Ovary (tissue), 9 donors: ENCODE data around the gene STOML1. TPM values are rescaled to one million over a fixed set of nuclear protein-coding genes. Genes with fewer than 3 reads are reported as not detected.

Source experiments
- DNase-seq, 5 donors: peaks; one replicate each; pipeline ENCODE4 v3.0.0-alpha.2; 2019 to 2020
- H3K27ac ChIP-seq, 2 donors: fragments of 200-600 bp; one replicate each; pipeline versions ENCODE4 v1.5.1 to v1.8.0; 2019 to 2022
- H3K27me3 ChIP-seq: fragments of 200-600 bp; one replicate; pipeline ENCODE4 v1.8.0; 2022
- H3K36me3 ChIP-seq: fragments of 200-600 bp; sonication (generic); one replicate; pipeline ENCODE4 v1.5.1; 2019
- H3K4me1 ChIP-seq: one replicate; pipeline ENCODE4 v1.8.1; 2013; ENCODE audit warnings: mild to moderate bottlenecking, moderate library complexity; ENCODE audit not compliant: insufficient read depth
- H3K4me3 ChIP-seq: fragments of 200-600 bp; sonication (generic); one replicate; pipeline ENCODE4 v1.5.1; 2017
- H3K9me3 ChIP-seq, 2 donors: fragments of 200-600 bp in 1 of 2; sonication (generic) in 1 of 2; one replicate each; pipeline versions ENCODE4 v1.5.1 to v1.8.1; 2013 to 2019; ENCODE audit warnings: mild to moderate bottlenecking in 1 of 2, moderate library complexity in 1 of 2
- CTCF ChIP-seq, 3 donors: fragments of 450-650 bp in 2 of 3; fragments of 200-600 bp in 1 of 3; IDR thresholded peaks; one replicate each; pipeline versions ENCODE4 v1.5.1 to v1.8.0; 2016 to 2022; ENCODE audit warnings: antibody characterized with exemption in 3 of 3, mild to moderate bottlenecking in 1 of 3
- EP300 ChIP-seq: sonication (generic); formaldehyde crosslinking; IDR thresholded peaks from one replicate; pipeline ENCODE4 v1.6.1; 2017; ENCODE audit warnings: antibody characterized with exemption
- POLR2A ChIP-seq: fragments of 450-650 bp; IDR thresholded peaks from one replicate; pipeline ENCODE4 v1.6.1; 2017; ENCODE audit warnings: antibody characterized with exemption, mild to moderate bottlenecking, moderate library complexity
- WGBS, 3 donors: extraction: QIAGEN DNeasy Blood & Tissue Kit in 1 of 3; methylation state at CpG; one replicate each; pipeline versions ENCODE4 v1.1.5 to v1.1.7; 2013 to 2017; 5-methylcytosine and 5-hydroxymethylcytosine counted together
- intact Hi-C, 4 donors: fragments of 100-400 bp; cut with DNase I; formaldehyde crosslinking; loops; one replicate each; pipeline versions ENCODE4 v1.11.0 to v1.15.1; 2022 to 2023
- polyA plus RNA-seq, 2 donors: library from polyadenylated mRNA; stranded (reverse); fragments of 200-250 nt in 1 of 2; fragments of 350-450 nt in 1 of 2; fragmentation: Illumina TruSeq in 1 of 2; extraction: RNeasy Lipid Tissue Mini Kit (QIAGEN cat#74804) in 1 of 2; gene quantifications; one replicate each; pipeline ENCODE4 v1.2.3, GENCODE V29; 2013 to 2014
- total RNA-seq, 7 donors: library from RNA; depleted of rRNA in 2 of 7; stranded (reverse); fragments of >200 nt in 2 of 7; fragmentation: NEBNext Ultra II Directional in 3 of 7; extraction: Animal tissue kit (Norgen Biotek cat#: 25700) in 3 of 7; gene quantifications; one replicate each; pipeline versions ENCODE4 v1.1.0 to v1.2.4, GENCODE V29; 2016 to 2023
- donor health status: DM: no; HTN: no; CAD: no; lungs with moderate emphysema.
- donor health status: DM: no; HTN: no; CAD: no.
- donor health status: Bipolar disorder and iron deficiency.
- donor health status: DM: yes; HTN: yes; CAD: no.
- donor health status: DM: no; HTN: no; CAD: no.
- donor health status: DM: yes; HTN: yes; CAD: no.

The STOML1 gene
- total and polyA plus RNA-seq, 9 donors = 2.1 to 22.9 (median 12.1) TPM

GRCh38 chr15:73928971-73929627 is 63.0 kb downstream of the STOML1 start:
- no peak for DNase-seq
- no peaks in the 10 kb centered on the region for H3K36me3 ChIP-seq
- 66 to 80% (median 72%) methylated on average over 5 of the region's 5 CpGs for WGBS, 3 donors
- no peak overlapping the region for H3K4me3 ChIP-seq
- no peaks in the 10 kb centered on the region for H3K9me3 ChIP-seq
- H3K4me1 ChIP-seq = peaks cover 11% of the 10 kb centered on the region
- TF ChIP-seq POLR2A (no peak), CTCF (IDR thresholded peaks at IDR 0.05) (no peak), EP300 (no peak)
- H3K27ac ChIP-seq = no peak overlapping the region
- H3K27me3 ChIP-seq = no peaks in the 10 kb centered on the region
- intact Hi-C loops = no loop called here

Other genes with a start within 250 kb of the STOML1 start
- gene INSYN1, start 238.9 kb downstream of the STOML1 start, total RNA-seq = 10 to 100 TPM in 6 of 7 donors, 1 to 10 TPM in 1; 4.9 to 86.3 (median 32.6) TPM
- 10 to 100 TPM in 1 of 2 donors, under 1 TPM in 1; 0.43 to 11.9 TPM for gene INSYN1, start 238.9 kb downstream of the STOML1 start, polyA plus RNA-seq
- gene TBC1D21, start 118.7 kb downstream of the STOML1 start, total RNA-seq = not detected
- not detected for gene TBC1D21, start 118.7 kb downstream of the STOML1 start, polyA plus RNA-seq
- gene LOXL1, start 65.8 kb downstream of the STOML1 start, total RNA-seq = 10 to 100 TPM; 10.1 to 33.8 (median 19.9) TPM
- gene LOXL1, start 65.8 kb downstream of the STOML1 start, polyA plus RNA-seq = 10 to 100 TPM; 16.1 to 17.0 TPM
- gene PML, start 2.4 kb upstream of the STOML1 start, total RNA-seq = 10 to 100 TPM; 37.4 to 60.8 (median 51.7) TPM
- gene PML, start 2.4 kb upstream of the STOML1 start, polyA plus RNA-seq = 10 to 100 TPM; 20.7 to 26.0 TPM
- gene GOLGA6A, start 90.3 kb upstream of the STOML1 start, total RNA-seq = under 1 TPM in 2 of 7 donors, not detected in 5; 0.37 to 0.48 TPM
- under 1 TPM in 1 of 2 donors, not detected in 1; 0.04 TPM for gene GOLGA6A, start 90.3 kb upstream of the STOML1 start, polyA plus RNA-seq
- 1 to 10 TPM in 2 of 7 donors, under 1 TPM in 4, not detected in 1; 0.11 to 1.1 (median 0.57) TPM for gene ISLR2, start 138.3 kb upstream of the STOML1 start, total RNA-seq
- gene ISLR2, start 138.3 kb upstream of the STOML1 start, polyA plus RNA-seq = under 1 TPM; 0.27 to 0.43 TPM
- gene ISLR, start 181.4 kb upstream of the STOML1 start, total RNA-seq = 100 to 1,000 TPM; 108 to 314 (median 156) TPM
- 100 to 1,000 TPM in 1 of 2 donors, 10 to 100 TPM in 1; 82.4 to 150 TPM for gene ISLR, start 181.4 kb upstream of the STOML1 start, polyA plus RNA-seq
- gene STRA6, start 210.5 kb upstream of the STOML1 start, total RNA-seq = 1 to 10 TPM in 3 of 7 donors, under 1 TPM in 4; 0.20 to 2.8 (median 0.87) TPM
- gene STRA6, start 210.5 kb upstream of the STOML1 start, polyA plus RNA-seq = under 1 TPM; 0.47 to 0.64 TPM
- gene CCDC33, start 244.0 kb upstream of the STOML1 start, total RNA-seq = 10 to 100 TPM in 1 of 7 donors, 1 to 10 TPM in 3, under 1 TPM in 1, not detected in 2; 0.74 to 24.7 (median 2.7) TPM
- gene CCDC33, start 244.0 kb upstream of the STOML1 start, polyA plus RNA-seq = under 1 TPM in 1 of 2 donors, not detected in 1; 0.10 TPM